Transverse colon (tissue), 4 donors: ENCODE measurements around the gene C1QTNF6.

Source experiments
- CTCF ChIP-seq, 5 experiments: fragments of 200-600 bp in 3 of 5; fragments of 450-650 bp in 2 of 5; sonication (generic) in 3 of 5; IDR thresholded peaks; 1 replicate in 2 of 5; 2 replicates in 3 of 5; pipeline ENCODE4 v1.5.1; 2016 to 2017; ENCODE audit warnings: antibody characterized with exemption in 5 of 5, inconsistent platforms in 3 of 5, mild to moderate bottlenecking in 2 of 5, moderate library complexity in 1 of 5
- EP300 ChIP-seq: sonication (generic); formaldehyde crosslinking; IDR thresholded peaks from one replicate; pipeline ENCODE4 v1.6.1; 2017; ENCODE audit warnings: antibody characterized with exemption, low read depth
- POLR2A ChIP-seq: fragments of 450-650 bp; IDR thresholded peaks from one replicate; pipeline ENCODE4 v1.6.1; 2016; ENCODE audit warnings: antibody characterized with exemption, mild to moderate bottlenecking, moderate library complexity
- POLR2AphosphoS5 ChIP-seq, 3 donors: sonication (generic); formaldehyde crosslinking; IDR thresholded peaks; one replicate each; pipeline ENCODE4 v1.6.1; 2016; ENCODE audit warnings: antibody characterized with exemption in 3 of 3

GRCh38 chr22:37215890-37216289, 27.8 kb upstream of the C1QTNF6 start:
- TF ChIP-seq POLR2A (no peak), CTCF (IDR thresholded peaks at IDR 0.05) (no peak), POLR2AphosphoS5 (IDR thresholded peaks at IDR 0.05) (no peak), EP300 (no peak)
